GM10248 (cell line): Measurements from ENCODE around the gene GTF2IRD1.

Experiments used
- CTCF ChIA-PET: fragments of 300-600 bp; sonication (Branson Sonifier 250); formaldehyde crosslinking; extraction: SDS; loops from one replicate; lab custom pipeline; 2021; ENCODE audit warnings: antibody characterized with exemption; lab: Yijun Ruan, JAX
- POLR2A ChIA-PET: fragments of 350-650 bp; sonication (Branson Sonifier 250); formaldehyde crosslinking; extraction: SDS; loops from one replicate; lab custom pipeline; 2020; ENCODE audit warnings: antibody characterized with exemption; lab: Yijun Ruan, JAX
- DNase-seq: peaks from one replicate; pipeline ENCODE4 v3.0.0; 2012; ENCODE audit errors: extremely low spot score
- TF ChIP-seq, protein P1 (sequence below): IDR thresholded peaks from 2 replicates; pipeline ENCODE4 v1.5.1; 2012; ENCODE audit warnings: mild to moderate bottlenecking, low read depth; ENCODE audit errors: extremely low read depth, missing control alignments, control extremely low read depth

The GTF2IRD1 gene

GRCh38 chr7:74464931-74465886 lies 11.5 kb downstream of the GTF2IRD1 start:
- DNase-seq: no peak
- POLR2A ChIA-PET: no interaction called here
- CTCF ChIA-PET: interaction anchor here (2.5 kb wide), 1 partner anchor 15 kb away, joined by 11 read pairs; no protein-coding TSS in a partner anchor
- TF ChIP-seq, protein P1, sequence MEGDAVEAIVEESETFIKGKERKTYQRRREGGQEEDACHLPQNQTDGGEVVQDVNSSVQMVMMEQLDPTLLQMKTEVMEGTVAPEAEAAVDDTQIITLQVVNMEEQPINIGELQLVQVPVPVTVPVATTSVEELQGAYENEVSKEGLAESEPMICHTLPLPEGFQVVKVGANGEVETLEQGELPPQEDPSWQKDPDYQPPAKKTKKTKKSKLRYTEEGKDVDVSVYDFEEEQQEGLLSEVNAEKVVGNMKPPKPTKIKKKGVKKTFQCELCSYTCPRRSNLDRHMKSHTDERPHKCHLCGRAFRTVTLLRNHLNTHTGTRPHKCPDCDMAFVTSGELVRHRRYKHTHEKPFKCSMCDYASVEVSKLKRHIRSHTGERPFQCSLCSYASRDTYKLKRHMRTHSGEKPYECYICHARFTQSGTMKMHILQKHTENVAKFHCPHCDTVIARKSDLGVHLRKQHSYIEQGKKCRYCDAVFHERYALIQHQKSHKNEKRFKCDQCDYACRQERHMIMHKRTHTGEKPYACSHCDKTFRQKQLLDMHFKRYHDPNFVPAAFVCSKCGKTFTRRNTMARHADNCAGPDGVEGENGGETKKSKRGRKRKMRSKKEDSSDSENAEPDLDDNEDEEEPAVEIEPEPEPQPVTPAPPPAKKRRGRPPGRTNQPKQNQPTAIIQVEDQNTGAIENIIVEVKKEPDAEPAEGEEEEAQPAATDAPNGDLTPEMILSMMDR: no peak

GRCh38 chr7:74466196-74466813 lies 12.6 kb downstream of the GTF2IRD1 start:
- TF ChIP-seq, protein P1: no peak
- DNase-seq: no peak
- POLR2A ChIA-PET: no interaction called here
- CTCF ChIA-PET: interaction anchor here (2.1 to 2.5 kb wide), 2 partner anchors 16 kb away, joined by 11 read pairs; no protein-coding TSS in a partner anchor

GRCh38 chr7:74467876-74468275 lies 14.2 kb downstream of the GTF2IRD1 start:
- no peak for DNase-seq
- CTCF ChIA-PET: interaction anchor here (1.4 to 2.1 kb wide), 2 partner anchors 18 to 99 kb away, joined by 3 to 11 read pairs; no protein-coding TSS in a partner anchor
- POLR2A ChIA-PET: no interaction called here
- TF ChIP-seq, protein P1: no peak

- ChIA-PET POLR2A (no interaction called here), CTCF (interaction anchor here (1.4 kb wide), 1 partner anchor 17 kb away, joined by 3 read pairs; no protein-coding TSS in a partner anchor)
- no peak for DNase-seq
- TF ChIP-seq, protein P1: no peak
Observed at GRCh38 chr7:74470504-74470903, 16.8 kb downstream of the GTF2IRD1 start.

DNA sequence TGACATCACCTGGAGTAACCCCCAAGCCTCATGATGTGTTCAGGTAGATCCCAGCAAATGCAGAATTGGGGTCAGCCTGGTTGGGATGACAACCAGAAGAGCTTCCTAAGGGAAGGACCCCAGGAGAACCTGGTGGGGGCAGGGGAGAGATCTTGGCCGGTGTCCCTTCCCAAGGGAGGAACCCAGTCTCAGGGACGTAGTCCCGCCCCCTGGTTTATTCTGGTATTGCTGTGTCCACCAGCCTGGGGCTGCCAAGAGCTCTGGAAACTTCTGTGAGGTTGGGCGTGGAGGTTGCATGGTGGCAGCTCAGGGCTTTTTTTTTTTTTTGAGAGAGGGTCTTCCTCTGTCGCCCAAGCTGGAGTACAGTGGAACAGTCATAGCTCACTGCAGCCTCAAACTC lies 19.4 kb downstream of the GTF2IRD1 start:
- TF ChIP-seq, protein P1: no peak
- POLR2A ChIA-PET: interaction anchor here (0.6 kb wide), 1 partner anchor 11 kb away, joined by 7 read pairs; no protein-coding TSS in a partner anchor
- CTCF ChIA-PET: interaction anchor here (1.2 kb wide), 1 partner anchor 23 kb away, joined by 3 read pairs; no protein-coding TSS in a partner anchor
- no peak for DNase-seq

DNA sequence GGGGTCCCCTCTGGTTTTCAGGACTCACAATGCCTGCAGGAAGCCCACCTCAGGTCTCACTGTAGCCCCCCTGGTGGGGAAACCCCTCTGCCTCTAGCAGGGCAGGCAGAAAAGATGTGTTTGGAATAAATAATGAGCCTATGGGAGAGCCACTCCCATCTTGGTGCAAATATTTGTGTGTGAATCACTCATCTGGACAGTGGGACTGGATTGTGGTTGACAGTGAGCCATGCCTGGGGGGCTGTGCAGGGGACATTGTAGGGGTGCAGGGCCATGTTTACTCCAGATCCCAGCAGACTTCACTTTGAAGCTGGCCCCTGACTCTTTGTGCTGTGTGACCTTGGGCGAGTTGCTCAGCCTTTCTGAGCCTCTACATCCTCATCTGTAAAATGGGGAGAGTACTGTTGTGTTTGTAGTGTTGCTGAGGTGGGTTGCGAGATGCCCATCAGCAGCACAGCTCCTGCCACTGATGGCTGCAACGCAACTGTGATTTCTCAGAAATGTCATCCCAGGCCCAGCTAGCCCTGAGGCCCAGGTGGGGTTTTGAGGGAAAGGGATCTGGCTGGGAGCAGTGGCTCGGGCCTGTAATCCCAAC lies 20.7 kb downstream of the GTF2IRD1 start:
- POLR2A ChIA-PET: no interaction called here
- TF ChIP-seq, protein P1: no peak
- DNase-seq: no peak
- CTCF ChIA-PET: interaction anchor here (1.4 kb wide), 1 partner anchor 23 kb away, joined by 3 read pairs; no protein-coding TSS in a partner anchor
